SJSA1 (cell line): ENCODE measurements around the gene CMC1. TPM values are rescaled to one million over a fixed set of nuclear protein-coding genes. Genes with fewer than 3 reads are reported as not detected.

ENCODE experiments used
- DNase-seq, 2 experiments: peaks; one replicate each; pipeline ENCODE4 v3.0.0-alpha.2; 2015 to 2020; ENCODE audit warnings: low spot score in 2 of 2, low read depth in 1 of 2
- H3K27ac ChIP-seq: fragments of 250-450 bp; sonication (Bioruptor Pico); 2 replicates; pipeline ENCODE4 v1.5.1; 2020; ENCODE audit warnings: mild to moderate bottlenecking, moderate library complexity
- H3K27me3 ChIP-seq: fragments of 250-450 bp; sonication (Bioruptor Pico); replicated peaks from 2 replicates; pipeline ENCODE4 v1.5.1; 2020; ENCODE audit warnings: mild to moderate bottlenecking, moderate library complexity
- H3K36me3 ChIP-seq: fragments of 250-450 bp; sonication (Bioruptor Pico); 2 replicates; pipeline ENCODE4 v1.5.1; 2020; ENCODE audit warnings: mild to moderate bottlenecking
- H3K4me1 ChIP-seq: fragments of 250-450 bp; sonication (Bioruptor Pico); replicated peaks from 2 replicates; pipeline ENCODE4 v1.6.1; 2021; ENCODE audit warnings: mild to moderate bottlenecking
- H3K4me3 ChIP-seq: fragments of 250-450 bp; sonication (Bioruptor Pico); 2 replicates; pipeline ENCODE4 v1.5.1; 2020; ENCODE audit warnings: mild to moderate bottlenecking
- H3K9me3 ChIP-seq: fragments of 250-450 bp; sonication (Bioruptor Pico); replicated peaks from 2 replicates; pipeline ENCODE4 v1.5.1; 2020; ENCODE audit warnings: mild to moderate bottlenecking
- total RNA-seq: library from RNA; depleted of rRNA; stranded (reverse); fragments of >200 nt; shearing (Covaris generic); gene quantifications from 2 replicates; pipeline ENCODE4 v1.2.3, GENCODE V29; 2014; rRNA removed

The CMC1 gene
- total RNA-seq, 1 experiment from 2014 or later = 16.1 TPM

DNA sequence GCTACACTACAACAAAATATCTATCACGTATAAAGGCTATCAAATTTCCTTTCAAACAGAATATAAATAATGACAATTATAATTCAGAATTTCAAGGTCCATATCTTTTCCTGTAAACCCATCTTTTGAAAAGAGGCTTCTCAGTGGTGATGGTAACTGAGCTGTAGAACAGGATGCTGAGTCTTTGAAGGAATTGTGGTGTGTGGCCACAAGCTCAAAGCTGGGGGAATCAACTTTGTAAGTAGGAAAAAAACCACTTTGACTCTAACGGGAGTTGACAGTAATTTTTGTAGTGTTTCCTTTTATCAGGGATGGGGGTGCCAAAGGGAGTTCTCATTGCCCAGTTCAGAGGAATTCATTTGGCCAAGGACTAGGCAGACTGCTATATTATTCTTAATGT is 93.8 kb downstream of the CMC1 start:
- peaks cover 55% of the 10 kb centered on the region for H3K36me3 ChIP-seq

DNA sequence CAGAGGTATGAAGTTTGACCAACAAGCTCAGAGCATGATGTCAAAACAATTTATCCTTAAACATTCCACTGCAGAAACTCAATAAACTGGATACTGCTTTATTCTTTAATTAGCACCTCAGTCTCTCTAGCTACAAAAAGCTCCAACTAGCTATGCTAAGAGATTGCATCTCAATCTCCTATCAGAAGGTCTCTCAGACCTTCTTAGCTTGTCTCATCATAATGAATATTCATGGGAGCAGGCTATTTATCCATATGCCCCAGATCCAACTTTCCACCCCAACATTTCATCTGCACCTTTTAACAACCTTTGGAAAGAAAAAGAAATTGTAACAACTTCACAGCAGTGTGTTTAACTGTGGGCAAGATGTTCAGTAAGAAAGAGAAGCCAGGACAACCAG is 95.8 kb downstream of the CMC1 start:
- H3K36me3 ChIP-seq = peaks cover 45% of the 10 kb centered on the region
- H3K27me3 ChIP-seq = no peaks in the 10 kb centered on the region
- H3K9me3 ChIP-seq = no peaks in the 10 kb centered on the region
- no peak for DNase-seq
- H3K4me1 ChIP-seq = peaks cover 1% of the 10 kb centered on the region; the same call in 1 of the 2 replicates
- H3K27ac ChIP-seq = no peak overlapping the region
- H3K4me3 ChIP-seq = no peak overlapping the region

More for the DNA sequence above, 93.8 kb downstream of the CMC1 start:
- Histone ChIP-seq H3K9me3 (no peaks in the 10 kb centered on the region), H3K27ac (no peak overlapping the region), H3K27me3 (no peaks in the 10 kb centered on the region), H3K4me1 (no peaks in the 10 kb centered on the region), H3K4me3 (no peak overlapping the region)
- DNase-seq = no peak

DNA sequence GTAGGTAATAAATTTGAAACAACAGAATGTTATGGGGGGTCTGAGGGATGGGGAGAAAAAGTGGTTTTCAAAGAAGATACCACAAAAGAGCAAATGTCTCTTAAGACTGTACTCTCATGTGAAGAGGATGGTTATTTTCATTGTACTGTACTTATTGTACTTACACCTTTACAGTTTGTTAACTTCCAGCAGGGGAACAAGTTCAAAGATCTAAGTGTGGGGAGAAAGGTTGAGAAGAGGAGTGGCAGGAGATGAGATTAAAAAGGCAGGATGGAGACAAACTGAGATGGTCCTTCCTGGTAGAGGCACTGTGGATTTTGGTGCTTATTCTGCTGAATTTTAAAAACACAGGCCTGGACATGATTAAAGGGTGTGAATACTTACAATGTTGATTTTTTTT is 101.7 kb downstream of the CMC1 start:
- Histone ChIP-seq H3K9me3 (no peaks in the 10 kb centered on the region), H3K27ac (no peak overlapping the region), H3K27me3 (no peaks in the 10 kb centered on the region), H3K4me1 (peaks cover 13% of the 10 kb centered on the region), H3K4me3 (no peak overlapping the region), H3K36me3 (peaks cover 11% of the 10 kb centered on the region)
- DNase-seq = no peak

DNA sequence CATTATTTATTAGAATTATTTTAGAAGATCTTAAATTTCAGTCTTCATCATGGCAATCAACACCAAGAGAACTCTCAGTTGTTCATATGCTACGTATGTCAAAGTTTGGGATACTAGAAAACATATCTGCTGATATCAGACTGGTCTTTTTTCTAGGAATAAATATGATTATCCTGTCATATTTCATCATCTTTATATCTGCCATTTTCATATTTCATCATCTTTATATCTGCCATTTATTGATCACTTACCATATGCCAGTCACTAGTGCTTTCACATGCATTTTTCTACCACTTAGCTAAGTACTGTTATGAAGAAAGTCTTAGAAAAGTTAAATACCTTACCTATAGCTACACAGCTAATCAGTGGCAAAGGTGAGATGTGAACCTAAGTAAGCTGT is 104.3 kb downstream of the CMC1 start:
- peaks cover 13% of the 10 kb centered on the region for H3K4me1 ChIP-seq
- no peak for DNase-seq
- peaks cover 3% of the 10 kb centered on the region for H3K36me3 ChIP-seq
- H3K27me3 ChIP-seq = no peaks in the 10 kb centered on the region
- no peaks in the 10 kb centered on the region for H3K9me3 ChIP-seq
- no peak overlapping the region for H3K4me3 ChIP-seq
- no peak overlapping the region for H3K27ac ChIP-seq

DNA sequence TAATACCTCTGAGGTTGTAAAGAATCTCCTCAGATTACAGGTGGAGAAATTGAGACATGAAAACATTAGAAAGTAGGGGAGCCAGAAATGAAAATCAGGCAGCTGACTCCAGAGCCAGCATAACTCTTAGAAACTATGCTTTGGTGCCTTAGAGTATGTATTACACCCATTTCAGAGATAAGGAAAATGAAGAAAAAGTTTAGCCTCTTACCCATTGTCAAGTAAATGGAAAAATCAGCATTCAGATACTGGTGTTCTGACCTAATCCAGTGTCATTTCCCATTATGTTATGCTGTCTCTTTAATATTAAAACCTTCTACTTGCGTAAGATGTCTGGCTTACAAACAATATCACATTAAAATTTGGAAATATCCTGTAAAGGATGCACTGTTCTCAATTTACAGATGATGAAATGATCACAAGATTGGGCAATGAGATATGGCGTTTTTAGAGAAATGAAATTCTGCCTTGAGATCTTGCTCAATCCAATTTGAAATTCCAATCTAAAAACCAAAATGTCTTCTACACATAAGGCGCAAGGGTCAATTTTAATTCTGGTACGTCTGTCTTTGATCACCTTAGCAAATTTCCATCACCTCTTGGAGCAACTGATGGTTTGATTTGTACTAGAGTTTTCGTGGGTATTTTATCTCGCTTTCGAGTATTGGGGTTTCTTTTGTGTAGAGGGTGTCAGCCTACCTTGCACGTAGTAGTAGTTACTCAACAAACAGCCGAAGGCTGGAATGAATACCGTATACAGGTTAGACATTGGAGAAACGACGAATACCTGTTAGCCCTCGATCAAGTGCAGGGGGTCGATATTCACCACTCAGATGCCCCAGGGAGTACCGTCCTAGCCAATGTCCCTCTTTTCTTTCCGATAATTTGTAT is 106.2 kb downstream of the CMC1 start:
- no peaks in the 10 kb centered on the region for H3K27me3 ChIP-seq
- H3K4me3 ChIP-seq = peak overlapping the region; percentile 68
- H3K27ac ChIP-seq = peak overlapping the region; percentile 97
- H3K36me3 ChIP-seq = peaks cover 3% of the 10 kb centered on the region
- no peak for DNase-seq
- H3K4me1 ChIP-seq = peaks cover 8% of the 10 kb centered on the region
- no peaks in the 10 kb centered on the region for H3K9me3 ChIP-seq

DNA sequence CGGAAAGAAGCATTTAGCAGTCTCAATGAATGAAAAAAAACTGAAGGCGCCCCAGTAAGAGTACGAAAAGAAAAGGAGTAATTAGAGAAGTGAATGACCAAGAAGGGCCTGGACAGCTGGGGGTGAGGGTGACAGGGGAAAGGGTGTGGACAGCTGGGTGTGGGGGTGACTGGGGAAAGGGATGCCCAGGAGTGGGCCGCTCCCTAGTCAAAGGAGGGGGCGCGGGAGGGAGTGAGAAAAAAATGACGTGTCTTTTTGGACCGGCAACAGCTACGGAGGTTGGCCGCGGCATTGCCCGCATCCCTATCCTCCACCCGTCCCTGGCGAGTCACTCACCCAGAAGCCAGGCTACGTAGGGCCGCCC is 106.8 kb downstream of the CMC1 start:
- H3K9me3 ChIP-seq = no peaks in the 10 kb centered on the region
- DNase-seq = no peak
- peak overlapping the region; percentile 97 for H3K27ac ChIP-seq
- H3K36me3 ChIP-seq = peaks cover 3% of the 10 kb centered on the region
- H3K4me1 ChIP-seq = peaks cover 7% of the 10 kb centered on the region
- peak overlapping the region; percentile 68 for H3K4me3 ChIP-seq
- H3K27me3 ChIP-seq = no peaks in the 10 kb centered on the region

DNA sequence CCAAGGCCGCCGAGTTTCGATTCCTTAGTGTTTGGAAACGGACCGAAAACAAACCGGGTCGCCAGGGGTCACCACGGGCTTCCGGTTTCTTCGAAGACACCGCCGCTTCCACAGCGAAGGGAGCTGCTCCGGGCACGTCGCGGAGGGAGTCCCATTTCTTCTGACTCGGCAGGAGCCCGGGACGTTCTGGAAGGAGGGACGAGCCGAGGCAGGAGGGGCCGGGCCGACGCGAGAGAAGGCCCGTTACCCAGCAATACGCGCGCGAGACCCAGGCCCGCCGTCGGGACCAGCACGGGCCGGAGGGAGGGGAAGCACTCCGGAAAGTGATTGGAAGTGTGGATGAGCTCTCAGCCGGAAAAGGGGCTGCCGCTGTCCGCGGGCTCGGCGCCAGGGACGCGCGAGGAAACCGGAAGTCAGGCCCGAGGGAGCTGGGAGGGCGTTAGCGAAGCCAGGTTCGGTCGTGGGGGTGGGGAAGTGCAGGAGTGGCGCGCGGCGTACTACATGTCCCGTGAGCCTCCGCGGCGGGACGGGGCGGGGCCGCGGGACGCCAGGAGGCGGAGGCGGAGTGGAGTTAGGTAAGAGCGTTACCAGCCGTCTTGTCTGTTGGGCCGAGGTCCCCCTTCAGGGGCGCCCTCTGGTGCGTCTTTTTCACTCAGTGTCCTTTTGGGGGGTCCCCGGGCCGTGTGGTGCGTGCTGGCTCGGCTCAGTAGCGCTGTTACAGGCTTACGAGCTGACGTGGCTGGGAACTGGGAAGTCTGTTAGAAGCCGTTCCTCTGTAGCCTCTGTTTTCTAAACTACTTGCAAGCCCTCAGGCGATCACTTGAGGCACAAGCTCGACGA is 107.4 kb downstream of the CMC1 start, which contains the start of the genes AZI2 and ZCWPW2:
Gene AZI2, minus strand, starts transcription at position 196 of the 840 bp plus-strand sequence. CDS start 8,207 bp downstream, outside the sequence.
Gene ZCWPW2, plus strand, starts transcription at position 93 of the 840 bp plus-strand sequence. CDS start 64,348 bp downstream, outside the sequence.
- Histone ChIP-seq H3K36me3 (peaks cover 7% of the 10 kb centered on the region), H3K27me3 (no peaks in the 10 kb centered on the region), H3K4me3 (peak within 1 kb of the TSS; percentile 68), H3K9me3 (no peaks in the 10 kb centered on the region), H3K27ac (peak within 1 kb of the TSS; percentile 97), H3K4me1 (peaks cover 7% of the 10 kb centered on the region)
- DNase-seq = peak; percentile 95 to 96

DNA sequence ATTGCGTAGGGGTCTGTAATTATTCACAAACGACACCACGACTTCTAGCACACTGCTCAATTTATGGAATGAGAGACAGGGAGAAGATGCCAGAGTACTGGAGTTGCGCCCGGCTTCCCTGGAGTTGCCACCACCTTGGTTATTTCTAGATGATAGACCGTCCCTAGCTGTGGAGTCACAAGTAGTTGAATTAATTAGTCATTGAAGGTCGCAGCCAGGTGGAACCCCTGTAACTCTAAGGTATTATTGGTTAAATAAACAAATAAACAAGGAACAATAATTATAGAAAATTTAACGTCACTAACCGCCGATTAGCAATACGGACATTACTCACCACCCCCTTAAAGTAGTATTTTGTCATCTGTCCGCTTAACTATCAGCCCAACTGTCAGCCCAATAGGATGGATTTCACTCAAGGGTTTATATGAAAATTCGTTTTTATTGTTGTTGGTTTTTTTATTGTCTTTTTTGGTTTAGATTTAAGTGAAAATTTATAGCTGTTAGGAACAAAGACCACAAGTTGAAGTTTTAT is 108.1 kb downstream of the CMC1 start:
- peak overlapping the region; percentile 97 for H3K27ac ChIP-seq
- DNase-seq = no peak
- H3K36me3 ChIP-seq = peaks cover 9% of the 10 kb centered on the region
- H3K4me1 ChIP-seq = peaks cover 7% of the 10 kb centered on the region
- no peaks in the 10 kb centered on the region for H3K9me3 ChIP-seq
- no peaks in the 10 kb centered on the region for H3K27me3 ChIP-seq
- peak overlapping the region; percentile 68 for H3K4me3 ChIP-seq

Other genes starting within 250 kb of the CMC1 start
- 0.06 and 0.79 TPM in 2 replicates for gene ZCWPW2, start 107.1 kb downstream of the CMC1 start, total RNA-seq
- gene AZI2, start 107.2 kb downstream of the CMC1 start, total RNA-seq = 37.5 and 44.9 TPM in 2 replicates